HEK293 (cell line): ENCODE results near the gene CCKAR.
A peak's percentile ranks its signal among the peaks of the same experiment; 100 is the strongest.

Source experiments
- CTCF ChIA-PET: fragments of 350-600 bp; formaldehyde crosslinking; extraction: SDS; loops from one replicate; lab custom pipeline; 2021; ENCODE audit warnings: antibody characterized with exemption; lab: Yijun Ruan, JAX
- POLR2A ChIA-PET: fragments of 300-600 bp; formaldehyde crosslinking; extraction: SDS; loops from one replicate; lab custom pipeline; 2020; ENCODE audit warnings: antibody characterized with exemption, inconsistent platforms; lab: Yijun Ruan, JAX
- H3K27ac ChIP-seq: fragments of 200-500 bp; sonication (Bioruptor generic); 2 replicates; pipeline ENCODE4 v1.5.1; 2014; ENCODE audit warnings: low read depth, low read length, control low read depth, inconsistent platforms; ENCODE audit errors: extremely low read depth
- H3K36me3 ChIP-seq, 2 experiments: fragments of 200-500 bp in 1 of 2; sonication (Bioruptor generic) in 1 of 2; 1 replicate in 1 of 2; 2 replicates in 1 of 2; pipeline ENCODE4 v1.5.1; 2014 to 2017; ENCODE audit warnings: inconsistent platforms in 2 of 2, low read length in 2 of 2; ENCODE audit not compliant: control insufficient read depth in 2 of 2, insufficient read depth in 1 of 2
- H3K4me1 ChIP-seq: fragments of 200-500 bp; sonication (Bioruptor generic); 2 replicates; pipeline ENCODE4 v1.5.1; 2014; ENCODE audit warnings: mild to moderate bottlenecking, low read length, inconsistent platforms; ENCODE audit not compliant: control insufficient read depth, insufficient read depth
- H3K4me3 ChIP-seq: 2 replicates; pipeline ENCODE4 v1.5.1; 2011; ENCODE audit warnings: low read depth, mild to moderate bottlenecking, control low read depth, low read length, moderate library complexity
- H3K9me3 ChIP-seq: fragments of 200-500 bp; sonication (Bioruptor generic); 2 replicates; pipeline ENCODE4 v1.5.1; 2014; ENCODE audit warnings: low read depth, low read length, inconsistent platforms; ENCODE audit not compliant: control insufficient read depth, insufficient read depth
- GFI1B ChIP-seq: fragments of 450-650 bp; formaldehyde crosslinking; IDR thresholded peaks from 2 replicates; pipeline ENCODE4 v1.5.1; 2016; ENCODE audit warnings: missing biosample characterization, missing genetic modification characterization
- IKZF3 ChIP-seq: fragments of 450-650 bp; IDR thresholded peaks from 2 replicates; pipeline ENCODE4 v1.5.0; 2018; ENCODE audit warnings: missing biosample characterization, mild to moderate bottlenecking, missing genetic modification characterization, moderate library complexity
- KLF8 ChIP-seq: fragments of 450-650 bp; formaldehyde crosslinking; IDR thresholded peaks from 2 replicates; pipeline ENCODE4 v1.5.1; 2016; ENCODE audit warnings: missing biosample characterization, missing genetic modification characterization
- KLF9 ChIP-seq: fragments of 450-650 bp; formaldehyde crosslinking; IDR thresholded peaks from 2 replicates; pipeline ENCODE4 v1.5.1; 2016; ENCODE audit warnings: missing biosample characterization, missing genetic modification characterization, low read depth
- SETDB1 ChIP-seq: IDR thresholded peaks from one replicate; pipeline ENCODE4 v1.6.1; 2017; ENCODE audit warnings: mild to moderate bottlenecking, low read length, moderate library complexity, mixed read lengths; ENCODE audit not compliant: insufficient read length
- SP2 ChIP-seq: fragments of 450-650 bp; formaldehyde crosslinking; IDR thresholded peaks from 2 replicates; pipeline ENCODE4 v1.5.1; 2016; ENCODE audit warnings: missing biosample characterization, missing genetic modification characterization
- ZFHX2 ChIP-seq: fragments of 450-650 bp; formaldehyde crosslinking; conservative IDR thresholded peaks from 2 replicates; pipeline ENCODE4 v1.5.1; 2016; ENCODE audit warnings: missing biosample characterization, missing genetic modification characterization
- ZNF114 ChIP-seq: fragments of 450-650 bp; formaldehyde crosslinking; IDR thresholded peaks from 2 replicates; pipeline ENCODE4 v1.5.0; 2017; ENCODE audit warnings: missing biosample characterization, missing genetic modification characterization
- ZNF140 ChIP-seq: fragments of 450-650 bp; formaldehyde crosslinking; IDR thresholded peaks from 2 replicates; pipeline ENCODE4 v1.5.1; 2016; ENCODE audit warnings: missing biosample characterization, missing genetic modification characterization
- ZNF214 ChIP-seq: fragments of 450-650 bp; formaldehyde crosslinking; IDR thresholded peaks from 2 replicates; pipeline ENCODE4 v1.5.1; 2017; ENCODE audit warnings: missing biosample characterization, mild to moderate bottlenecking, missing genetic modification characterization, borderline replicate concordance
- ZNF324 ChIP-seq: fragments of 450-650 bp; formaldehyde crosslinking; IDR thresholded peaks from 2 replicates; pipeline ENCODE4 v1.5.1; 2016; ENCODE audit warnings: missing biosample characterization, missing genetic modification characterization
- ZNF366 ChIP-seq: fragments of 450-650 bp; formaldehyde crosslinking; conservative IDR thresholded peaks from 2 replicates; pipeline ENCODE4 v1.5.1; 2016; ENCODE audit warnings: missing biosample characterization, missing genetic modification characterization
- ZNF416 ChIP-seq: fragments of 450-650 bp; formaldehyde crosslinking; IDR thresholded peaks from 2 replicates; pipeline ENCODE4 v1.5.1; 2016; ENCODE audit warnings: missing biosample characterization, missing genetic modification characterization
- ZNF433 ChIP-seq: fragments of 450-650 bp; formaldehyde crosslinking; IDR thresholded peaks from 2 replicates; pipeline ENCODE4 v1.5.1; 2016; ENCODE audit warnings: missing biosample characterization, missing genetic modification characterization, low read depth
- ZNF48 ChIP-seq: fragments of 450-650 bp; formaldehyde crosslinking; IDR thresholded peaks from 2 replicates; pipeline ENCODE4 v1.5.1; 2016; ENCODE audit warnings: missing biosample characterization, missing genetic modification characterization
- ZNF560 ChIP-seq: fragments of 450-650 bp; formaldehyde crosslinking; IDR thresholded peaks from 2 replicates; pipeline ENCODE4 v1.5.1; 2017; ENCODE audit warnings: missing biosample characterization, missing genetic modification characterization, borderline replicate concordance
- ZNF600 ChIP-seq: fragments of 450-650 bp; formaldehyde crosslinking; IDR thresholded peaks from 2 replicates; pipeline ENCODE4 v1.5.1; 2016; ENCODE audit warnings: missing biosample characterization, missing genetic modification characterization
- ZNF621 ChIP-seq: fragments of 450-650 bp; formaldehyde crosslinking; IDR thresholded peaks from 2 replicates; pipeline ENCODE4 v1.5.1; 2017; ENCODE audit warnings: missing biosample characterization, missing genetic modification characterization
- ZNF624 ChIP-seq: fragments of 450-650 bp; formaldehyde crosslinking; IDR thresholded peaks from 2 replicates; pipeline ENCODE4 v1.5.1; 2017; ENCODE audit warnings: missing biosample characterization, missing genetic modification characterization
- ZNF792 ChIP-seq: fragments of 450-650 bp; formaldehyde crosslinking; IDR thresholded peaks from 2 replicates; pipeline ENCODE4 v1.5.1; 2016; ENCODE audit warnings: missing biosample characterization, missing genetic modification characterization
- ZNF830 ChIP-seq: fragments of 450-650 bp; IDR thresholded peaks from 2 replicates; pipeline ENCODE4 v1.5.0; 2018; ENCODE audit warnings: missing biosample characterization, missing genetic modification characterization, low read depth, mild to moderate bottlenecking, moderate library complexity
- TF ChIP-seq, protein P1 (sequence below): fragments of 450-650 bp; formaldehyde crosslinking; IDR thresholded peaks from 2 replicates; pipeline ENCODE4 v1.5.1; 2016; ENCODE audit warnings: missing biosample characterization, missing genetic modification characterization
- TF ChIP-seq, protein P2 (sequence below): fragments of 450-650 bp; formaldehyde crosslinking; IDR thresholded peaks from 2 replicates; pipeline ENCODE4 v1.5.1; 2016; ENCODE audit warnings: missing biosample characterization, missing genetic modification characterization

The CCKAR gene

DNA sequence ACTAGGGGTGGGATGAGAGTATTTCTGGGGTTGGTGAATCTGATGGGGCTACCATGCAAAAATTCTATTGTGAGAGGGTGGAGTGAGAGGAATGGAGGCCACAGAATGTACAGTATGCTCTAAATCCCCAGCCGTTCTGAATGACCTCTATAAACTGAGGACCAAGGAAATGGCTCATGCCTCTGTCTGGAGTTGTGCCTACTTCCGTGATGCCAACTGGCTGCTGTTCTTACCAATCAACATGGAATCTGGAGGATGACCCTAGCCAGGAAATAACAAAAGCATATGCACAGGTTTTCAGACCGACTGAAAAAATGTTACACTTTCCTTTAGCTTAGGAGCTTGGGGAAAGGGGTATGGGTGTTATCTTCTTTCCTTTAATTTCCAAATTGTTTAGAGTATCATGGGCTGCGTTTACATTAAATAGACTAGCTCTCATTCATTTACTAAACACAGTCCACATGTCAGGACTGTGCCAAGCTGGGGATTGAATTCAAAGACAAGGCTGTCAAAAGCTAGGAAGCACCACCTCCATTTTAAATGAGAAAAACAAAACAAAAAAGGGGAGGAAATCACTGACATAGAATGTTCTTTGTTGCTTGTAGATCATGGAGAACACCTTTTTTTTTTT is 20.2 kb upstream of the CCKAR start (continued):
- no peak for TF ChIP-seq SP2
- TF ChIP-seq ZNF624 (tag by site-specific recombination): no peak
- no peak for TF ChIP-seq IKZF3 (tag by site-specific recombination)
- TF ChIP-seq ZNF140 (tag by site-specific recombination): no peak
- no peak for TF ChIP-seq ZNF560 (tag by site-specific recombination)

DNA sequence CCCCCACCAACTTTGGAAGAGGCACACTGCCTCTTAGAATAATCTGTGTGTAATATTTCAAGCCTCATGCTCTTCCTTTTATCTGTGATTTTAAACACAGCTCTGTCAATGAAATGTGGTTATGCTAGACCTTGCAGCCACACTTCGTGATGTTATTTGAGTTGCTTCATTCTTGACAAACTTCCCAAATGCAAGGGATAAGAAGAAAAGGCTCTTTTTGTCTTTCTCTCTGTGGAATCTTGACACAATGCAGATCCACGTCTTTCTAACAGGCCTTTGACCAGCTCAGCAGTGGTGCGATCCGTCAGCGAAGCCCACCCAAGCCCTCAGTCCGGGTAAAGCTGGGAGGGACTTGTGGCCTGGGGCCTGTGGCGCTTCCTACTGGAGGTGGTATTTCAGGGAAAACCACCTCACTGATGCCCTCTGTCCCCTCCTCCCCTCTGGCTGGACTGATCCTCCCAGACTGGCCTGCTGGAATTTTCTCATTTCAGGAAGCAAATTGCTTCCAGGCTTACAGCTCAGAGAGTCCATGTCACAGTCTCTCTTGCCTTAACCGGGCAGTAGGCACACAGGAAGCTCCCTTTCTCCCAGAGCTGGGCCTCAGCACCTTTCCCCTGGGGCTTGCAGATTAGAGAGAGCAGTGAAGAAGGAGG is 19.5 kb upstream of the CCKAR start:
- Histone ChIP-seq H3K36me3 (no peaks in the 10 kb centered on the region), H3K4me1 (no peaks in the 10 kb centered on the region), H3K4me3 (no peak overlapping the region), H3K27ac (no peak overlapping the region), H3K9me3 (no peaks in the 10 kb centered on the region)
- ChIA-PET CTCF (no interaction called here), POLR2A (no interaction called here)
- TF ChIP-seq KLF9 (no peak), ZNF433 (tag by site-specific recombination) (no peak), KLF8 (tag by site-specific recombination) (no peak), ZNF792 (tag by site-specific recombination) (no peak), ZNF416 (tag by site-specific recombination) (no peak), ZNF48 (tag by site-specific recombination) (no peak), ZNF600 (tag by site-specific recombination) (no peak), SETDB1 (no peak), ZNF324 (no peak), ZNF114 (tag by site-specific recombination) (no peak), ZNF830 (no peak), ZFHX2 (tag by site-specific recombination) (no peak), ZNF621 (tag by site-specific recombination) (no peak), ZNF214 (tag by site-specific recombination) (no peak), GFI1B (no peak)
- TF ChIP-seq, protein P1, sequence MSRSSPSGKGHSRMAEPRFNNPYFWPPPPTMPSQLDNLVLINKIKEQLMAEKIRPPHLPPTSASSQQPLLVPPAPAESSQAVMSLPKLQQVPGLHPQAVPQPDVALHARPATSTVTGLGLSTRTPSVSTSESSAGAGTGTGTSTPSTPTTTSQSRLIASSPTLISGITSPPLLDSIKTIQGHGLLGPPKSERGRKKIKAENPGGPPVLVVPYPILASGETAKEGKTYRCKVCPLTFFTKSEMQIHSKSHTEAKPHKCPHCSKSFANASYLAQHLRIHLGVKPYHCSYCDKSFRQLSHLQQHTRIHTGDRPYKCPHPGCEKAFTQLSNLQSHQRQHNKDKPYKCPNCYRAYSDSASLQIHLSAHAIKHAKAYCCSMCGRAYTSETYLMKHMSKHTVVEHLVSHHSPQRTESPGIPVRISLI: no peak

DNA sequence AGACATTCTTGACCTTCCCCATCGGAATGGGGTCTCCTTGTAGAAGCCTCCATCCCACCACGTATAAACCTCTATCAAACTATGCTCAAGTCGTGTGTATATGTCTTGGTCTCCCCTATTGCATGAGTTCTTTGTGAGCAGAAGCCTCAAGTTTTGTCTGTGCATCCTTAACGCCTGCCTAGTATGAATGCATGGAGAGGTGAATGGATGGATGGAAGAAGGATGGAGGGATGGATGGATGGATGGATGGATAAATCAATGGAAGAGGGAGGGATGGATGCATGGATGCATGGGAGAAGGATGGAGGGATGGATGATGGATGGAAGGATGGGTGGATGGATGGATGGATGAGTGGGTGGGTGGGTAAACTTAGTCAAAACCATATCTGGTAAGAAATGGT is 17.0 kb upstream of the CCKAR start:
- no peak overlapping the region for H3K4me3 ChIP-seq
- no peaks in the 10 kb centered on the region for H3K36me3 ChIP-seq
- POLR2A ChIA-PET: no interaction called here
- no peak overlapping the region for H3K27ac ChIP-seq
- CTCF ChIA-PET: no interaction called here
- H3K9me3 ChIP-seq: no peaks in the 10 kb centered on the region
- H3K4me1 ChIP-seq: no peaks in the 10 kb centered on the region
- TF ChIP-seq ZNF366 (tag by site-specific recombination): peak; percentile 73
- TF ChIP-seq, protein P2, sequence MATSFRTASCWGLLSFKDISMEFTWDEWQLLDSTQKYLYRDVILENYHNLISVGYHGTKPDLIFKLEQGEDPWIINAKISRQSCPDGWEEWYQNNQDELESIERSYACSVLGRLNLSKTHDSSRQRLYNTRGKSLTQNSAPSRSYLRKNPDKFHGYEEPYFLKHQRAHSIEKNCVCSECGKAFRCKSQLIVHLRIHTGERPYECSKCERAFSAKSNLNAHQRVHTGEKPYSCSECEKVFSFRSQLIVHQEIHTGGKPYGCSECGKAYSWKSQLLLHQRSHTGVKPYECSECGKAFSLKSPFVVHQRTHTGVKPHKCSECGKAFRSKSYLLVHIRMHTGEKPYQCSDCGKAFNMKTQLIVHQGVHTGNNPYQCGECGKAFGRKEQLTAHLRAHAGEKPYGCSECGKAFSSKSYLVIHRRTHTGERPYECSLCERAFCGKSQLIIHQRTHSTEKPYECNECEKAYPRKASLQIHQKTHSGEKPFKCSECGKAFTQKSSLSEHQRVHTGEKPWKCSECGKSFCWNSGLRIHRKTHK (tag by site-specific recombination): no peak
